ENCODE results near the gene NFIX. TPM values are rescaled to one million over a fixed set of nuclear protein-coding genes. Genes with fewer than 3 reads are reported as not detected.
"Not testable (repeated sequence)": the region's sequence is repeated elsewhere in the genome, so short reads cannot be mapped to it uniquely, and the experiment has no call there.

Gene NFIX
- total and polyA plus RNA-seq, 7 donors, result 10.6 to 104 (median 44.1) TPM

GRCh38 chr19:12974301-12975220 is 20.7 kb upstream of the NFIX start:
- no peaks in the 10 kb centered on the region for H3K27me3 ChIP-seq
- WGBS, 2 donors, result 55 to 63% methylated on average over 19 of the region's 19 CpGs
- intact Hi-C loops (cut with DNase I), result loop anchor here (5.0 kb wide), 1 partner anchor 613 kb away; no protein-coding TSS in a partner anchor
- no peaks in the 10 kb centered on the region for H3K9me3 ChIP-seq
- no peak for DNase-seq
- peaks cover 0 to 10% (median 3%) of the 10 kb centered on the region in 4 donors for H3K4me1 ChIP-seq
- TF ChIP-seq POLR2A (IDR thresholded peaks at IDR 0.05) (no peak), CTCF (IDR thresholded peaks at IDR 0.05) (no peak), EP300 (IDR thresholded peaks at IDR 0.05) (no peak), POLR2AphosphoS5 (IDR thresholded peaks at IDR 0.05) (no peak)
- no peak overlapping the region for H3K4me3 ChIP-seq
- no peak overlapping the region for H3K27ac ChIP-seq
- H3K36me3 ChIP-seq, result no peaks in the 10 kb centered on the region

GRCh38 chr19:12975221-12975741 is 20.0 kb upstream of the NFIX start:
- Histone ChIP-seq H3K9me3 (no peaks in the 10 kb centered on the region), H3K4me3 (no peak overlapping the region), H3K36me3 (no peaks in the 10 kb centered on the region), H3K4me1 (peaks cover 0 to 3% (median 2%) of the 10 kb centered on the region in 4 donors), H3K27me3 (no peaks in the 10 kb centered on the region), H3K27ac (no peak overlapping the region)
- 51 to 63% methylated on average over 17 of the region's 17 CpGs for WGBS, 2 donors
- intact Hi-C loops (cut with DNase I), result loop anchor here (5.0 kb wide), 1 partner anchor 612 kb away; no protein-coding TSS in a partner anchor
- TF ChIP-seq EP300 (IDR thresholded peaks at IDR 0.05) (no peak), CTCF (IDR thresholded peaks at IDR 0.05) (no peak), POLR2A (IDR thresholded peaks at IDR 0.05) (no peak), POLR2AphosphoS5 (IDR thresholded peaks at IDR 0.05) (no peak)
- no peak for DNase-seq

GRCh38 chr19:12976109-12976508 is 19.2 kb upstream of the NFIX start:
- intact Hi-C loops (cut with DNase I), result loop anchor here (2.0 to 5.0 kb wide), 2 partner anchors 287 to 611 kb away; no protein-coding TSS in a partner anchor
- H3K36me3 ChIP-seq, H3K9me3 ChIP-seq, DNase-seq, H3K4me3 ChIP-seq, H3K4me1 ChIP-seq, H3K27me3 ChIP-seq, H3K27ac ChIP-seq: not testable (repeated sequence)
- 51 to 82% methylated on average over 7 of the region's 7 CpGs for WGBS, 2 donors

GRCh38 chr19:12979974-12980373 is 15.3 kb upstream of the NFIX start:
- Histone ChIP-seq H3K27me3 (no peaks in the 10 kb centered on the region), H3K27ac (no peak overlapping the region), H3K4me1 (peaks cover 0 to 12% (median 5%) of the 10 kb centered on the region in 4 donors), H3K36me3 (no peaks in the 10 kb centered on the region), H3K9me3 (no peaks in the 10 kb centered on the region), H3K4me3 (no peak overlapping the region)
- WGBS, 2 donors, result 59 to 76% methylated on average over 3 of the region's 3 CpGs
- DNase-seq, result no peak
- intact Hi-C loops (cut with DNase I), result loop anchor here (5.0 kb wide), 1 partner anchor 607 kb away; no protein-coding TSS in a partner anchor
- no peak for TF ChIP-seq CTCF (IDR thresholded peaks at IDR 0.05)
- no peak for TF ChIP-seq POLR2AphosphoS5 (IDR thresholded peaks at IDR 0.05)
- TF ChIP-seq EP300 (IDR thresholded peaks at IDR 0.05), result no peak

- peak overlapping the region in 1 of 4 donors; percentile 37 for H3K27ac ChIP-seq
- TF ChIP-seq EP300 (IDR thresholded peaks at IDR 0.05) (no peak), POLR2AphosphoS5 (IDR thresholded peaks at IDR 0.05) (no peak), CTCF (IDR thresholded peaks at IDR 0.05) (no peak), POLR2A (IDR thresholded peaks at IDR 0.05) (no peak)
- no peaks in the 10 kb centered on the region for H3K36me3 ChIP-seq
These were observed 12.6 kb upstream of the NFIX start for GRCh38 chr19:12982648-12983047.

More at GRCh38 chr19:12982648-12983047, 12.6 kb upstream of the NFIX start:
- 80 to 92% methylated on average over 6 of the region's 6 CpGs for WGBS, 2 donors
- intact Hi-C loops (cut with DNase I), result loop anchor here (1.0 to 2.0 kb wide), 3 partner anchors 48 to 110 kb away; no protein-coding TSS in a partner anchor
- Histone ChIP-seq H3K4me3 (no peak overlapping the region), H3K27me3 (no peaks in the 10 kb centered on the region), H3K4me1 (peaks cover 0 to 10% (median 7%) of the 10 kb centered on the region in 4 donors), H3K9me3 (no peaks in the 10 kb centered on the region)
- DNase-seq, result no peak

All from sigmoid colon (tissue), 7 donors.